Central memory CD8-positive, alpha-beta T cell (primary cell): ENCODE measurements around the gene SLC17A3.

Source experiments
- ATAC-seq: fragments of 150-1000 bp; cut with Tn5 transposase; replicated peaks from 2 replicates; pipeline ENCODE4 v1.10.0; 2022; ENCODE audit warnings: mild to moderate bottlenecking, moderate FRiP score, moderate number of reproducible peaks; ENCODE audit not compliant: poor library complexity, severe bottlenecking; ENCODE audit errors: extremely low read depth
- DNase-seq, 2 donors: peaks; one replicate each; pipeline ENCODE4 v3.0.0; 2021; ENCODE audit warnings: low spot score in 2 of 2
- H3K27ac Mint-ChIP-seq: one replicate; pipeline ENCODE4 v1.8.0; 2022; ENCODE audit warnings: low read depth, mild to moderate bottlenecking, moderate library complexity, mixed read lengths
- H3K27me3 Mint-ChIP-seq: one replicate; pipeline ENCODE4 v1.8.0; 2022; ENCODE audit warnings: mixed read lengths
- H3K36me3 Mint-ChIP-seq: one replicate; pipeline ENCODE4 v1.8.0; 2022; ENCODE audit warnings: mild to moderate bottlenecking, moderate library complexity, mixed read lengths; ENCODE audit not compliant: insufficient read depth
- H3K4me1 Mint-ChIP-seq: one replicate; pipeline ENCODE4 v1.8.0; 2022; ENCODE audit warnings: mixed read lengths
- H3K4me3 Mint-ChIP-seq: one replicate; pipeline ENCODE4 v1.8.0; 2022; ENCODE audit warnings: mild to moderate bottlenecking, moderate library complexity, mixed read lengths
- H3K9me3 Mint-ChIP-seq: one replicate; pipeline ENCODE4 v1.8.0; 2022; ENCODE audit warnings: mixed read lengths

The SLC17A3 gene

DNA sequence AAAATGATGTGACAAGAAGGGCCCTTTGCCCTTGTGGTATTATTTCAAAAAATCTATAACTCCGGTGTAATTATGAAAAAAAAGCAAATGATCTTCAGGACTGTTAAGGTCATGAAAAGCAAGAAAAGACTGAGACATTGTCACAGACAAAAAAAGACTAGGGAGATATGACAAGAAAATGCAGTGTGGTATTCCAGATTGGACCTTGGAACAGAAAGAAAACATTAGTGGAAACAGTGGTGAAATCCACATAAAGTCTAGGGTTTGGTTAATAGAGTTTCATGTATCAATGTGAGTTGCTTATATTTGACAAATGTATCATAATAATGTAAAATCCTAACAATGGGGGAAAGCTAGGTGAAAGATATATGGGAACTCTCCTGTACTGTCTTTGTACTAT, 26.8 kb upstream of the SLC17A3 start:
- H3K27ac Mint-ChIP-seq: no peak overlapping the region
- no peak overlapping the region for H3K4me3 Mint-ChIP-seq
- no peaks in the 10 kb centered on the region for H3K9me3 Mint-ChIP-seq
- H3K27me3 Mint-ChIP-seq: peaks cover 28% of the 10 kb centered on the region
- no peak for ATAC-seq
- H3K36me3 Mint-ChIP-seq: peaks cover 2% of the 10 kb centered on the region
- no peak for DNase-seq
- no peaks in the 10 kb centered on the region for H3K4me1 Mint-ChIP-seq

DNA sequence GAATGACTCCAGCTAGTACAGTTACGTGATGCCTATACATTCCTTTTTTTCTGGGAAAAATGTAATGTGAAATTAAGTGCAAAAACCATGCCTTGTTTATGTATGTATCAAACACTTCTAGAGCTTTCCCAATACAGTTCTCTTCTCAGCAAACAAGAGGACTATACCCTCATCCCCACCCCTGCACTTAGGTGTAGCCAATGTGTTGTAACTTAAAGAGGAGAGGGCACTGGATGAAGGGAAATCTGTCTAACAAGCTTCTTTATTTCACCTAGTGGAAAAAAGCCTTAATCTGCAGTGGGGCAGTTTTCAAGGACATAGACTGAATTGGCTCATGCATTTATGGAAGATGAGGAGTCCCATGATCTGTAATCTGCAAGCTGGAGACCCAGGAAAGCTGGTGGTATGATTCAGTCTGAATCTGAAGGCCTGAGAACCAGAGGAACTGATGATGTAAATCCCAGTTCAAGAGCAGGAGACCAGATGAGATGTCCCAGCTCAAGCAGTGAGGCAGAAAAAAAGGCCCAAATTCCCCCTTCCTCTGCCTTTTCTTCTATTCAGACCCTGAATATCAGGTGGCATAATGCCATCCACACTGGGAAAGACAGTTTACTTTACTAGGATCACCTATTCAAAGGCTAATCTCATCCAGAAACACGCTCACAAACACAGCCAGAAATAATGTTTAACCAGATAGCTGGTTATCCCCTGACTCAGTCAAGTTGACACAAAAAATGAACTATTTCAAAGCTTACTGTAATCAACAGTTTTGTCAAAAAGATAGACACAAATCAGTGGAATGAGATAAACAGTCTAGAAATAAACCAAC, 25.8 kb upstream of the SLC17A3 start:
- Mint-ChIP-seq H3K4me1 (no peaks in the 10 kb centered on the region), H3K36me3 (peaks cover 2% of the 10 kb centered on the region), H3K27ac (no peak overlapping the region), H3K27me3 (peaks cover 20% of the 10 kb centered on the region), H3K4me3 (no peak overlapping the region), H3K9me3 (no peaks in the 10 kb centered on the region)
- no peak for DNase-seq
- ATAC-seq: no peak

DNA sequence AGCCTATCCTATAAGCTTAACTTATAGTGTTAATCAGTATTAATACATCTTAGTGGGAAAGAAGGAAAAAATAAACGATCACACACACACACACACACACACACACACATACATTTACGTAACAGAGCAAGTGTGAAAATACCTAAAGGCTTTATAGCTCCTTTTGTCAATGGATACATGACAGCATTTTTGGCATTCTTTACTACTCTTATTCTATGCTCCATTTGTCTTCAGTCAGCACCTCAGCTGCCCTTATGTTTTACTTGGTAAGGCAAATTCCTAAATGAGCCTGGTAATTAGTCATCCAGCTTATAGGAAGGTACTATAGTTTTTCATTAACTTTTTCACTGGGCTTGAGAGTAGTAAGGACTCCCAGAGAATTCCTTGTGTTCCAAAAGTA, 25.1 kb upstream of the SLC17A3 start:
- H3K27ac Mint-ChIP-seq: no peak overlapping the region
- H3K36me3 Mint-ChIP-seq: peaks cover 2% of the 10 kb centered on the region

DNA sequence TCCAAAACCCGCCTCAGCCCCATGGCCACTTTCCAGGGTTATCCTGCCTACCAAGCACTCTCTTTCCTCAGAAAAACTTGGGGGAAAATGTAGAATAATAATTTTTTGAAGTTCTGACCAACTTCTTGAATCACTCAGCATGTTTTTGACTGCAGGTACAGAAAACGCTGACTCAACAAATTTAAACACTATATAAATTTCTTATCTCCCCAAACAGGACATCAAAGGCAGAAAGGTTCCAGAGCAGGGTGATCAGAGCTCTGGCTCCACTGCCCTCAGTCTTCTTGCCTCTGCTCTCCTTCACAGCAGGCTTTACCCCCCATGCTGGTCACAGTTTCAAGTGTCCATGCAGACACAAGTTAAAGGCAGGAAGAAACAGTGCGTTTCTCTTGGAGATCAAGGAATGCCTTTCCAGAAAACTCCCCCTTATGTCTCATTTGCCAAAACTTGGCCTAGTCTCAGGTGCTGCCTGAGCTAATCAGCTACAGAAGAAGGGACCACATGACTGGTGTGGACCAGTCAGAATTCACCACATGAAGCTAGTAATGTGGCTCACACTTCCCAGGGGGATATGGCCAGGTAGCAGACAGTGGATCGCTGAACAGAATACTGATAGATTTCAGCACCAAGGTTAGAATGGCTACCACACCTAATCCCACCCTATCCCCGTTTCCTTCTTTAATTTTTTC, 24.4 kb upstream of the SLC17A3 start:
- H3K4me1 Mint-ChIP-seq: no peaks in the 10 kb centered on the region
- H3K27me3 Mint-ChIP-seq: peaks cover 9% of the 10 kb centered on the region
- H3K27ac Mint-ChIP-seq: no peak overlapping the region
- H3K36me3 Mint-ChIP-seq: peaks cover 2% of the 10 kb centered on the region
- no peaks in the 10 kb centered on the region for H3K9me3 Mint-ChIP-seq
- DNase-seq (no peak), ATAC-seq (no peak)
- H3K4me3 Mint-ChIP-seq: no peak overlapping the region

More for the DNA sequence above, 25.1 kb upstream of the SLC17A3 start:
- DNase-seq (no peak), ATAC-seq (no peak)
- Mint-ChIP-seq H3K4me3 (no peak overlapping the region), H3K27me3 (peaks cover 14% of the 10 kb centered on the region), H3K4me1 (no peaks in the 10 kb centered on the region), H3K9me3 (no peaks in the 10 kb centered on the region)

DNA sequence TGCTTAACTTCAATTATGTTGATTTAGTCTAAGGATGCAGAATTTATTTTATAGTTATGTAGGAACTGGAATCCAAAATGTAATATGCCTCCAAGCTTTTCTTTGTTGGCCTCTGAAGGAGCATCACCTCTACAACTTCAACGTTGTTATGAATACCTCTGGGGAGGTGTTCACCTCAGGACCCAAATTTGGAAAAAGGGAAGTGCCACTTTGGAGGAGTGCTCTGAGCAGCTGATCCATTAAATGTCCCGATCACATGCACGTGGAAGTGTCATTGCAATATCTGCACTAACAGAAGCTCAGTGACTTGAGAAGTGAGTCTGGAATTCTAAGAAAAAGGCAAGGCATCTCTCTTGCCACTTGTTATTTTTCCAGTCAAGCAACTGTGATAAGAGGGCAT, 22.2 kb upstream of the SLC17A3 start:
- Mint-ChIP-seq H3K9me3 (no peaks in the 10 kb centered on the region), H3K27ac (no peak overlapping the region), H3K27me3 (peaks cover 6% of the 10 kb centered on the region), H3K36me3 (peaks cover 2% of the 10 kb centered on the region), H3K4me3 (no peak overlapping the region), H3K4me1 (no peaks in the 10 kb centered on the region)
- no peak for ATAC-seq
- DNase-seq: no peak

DNA sequence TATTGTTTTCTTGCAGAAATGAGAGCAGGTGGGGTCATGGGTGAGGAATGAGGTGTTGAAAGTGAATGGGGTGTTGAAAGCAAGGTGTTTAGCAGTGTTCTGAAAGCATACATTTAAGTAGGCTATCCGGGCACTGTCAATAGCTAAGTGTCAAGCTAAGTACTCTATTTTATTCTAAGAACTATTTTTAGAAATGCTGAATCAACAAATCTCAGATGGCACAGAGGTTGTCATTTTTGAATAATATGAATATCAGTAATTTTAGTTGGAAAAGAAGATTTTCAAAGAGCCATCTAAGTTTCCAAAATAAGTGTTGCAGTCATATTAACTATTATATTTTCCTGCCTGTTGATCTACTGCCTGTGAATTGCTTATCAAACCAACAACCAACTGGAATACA, 21.7 kb upstream of the SLC17A3 start:
- Mint-ChIP-seq H3K4me1 (no peaks in the 10 kb centered on the region), H3K9me3 (no peaks in the 10 kb centered on the region), H3K27ac (no peak overlapping the region), H3K36me3 (peaks cover 2% of the 10 kb centered on the region), H3K27me3 (peaks cover 8% of the 10 kb centered on the region), H3K4me3 (no peak overlapping the region)
- no peak for ATAC-seq
- no peak for DNase-seq

DNA sequence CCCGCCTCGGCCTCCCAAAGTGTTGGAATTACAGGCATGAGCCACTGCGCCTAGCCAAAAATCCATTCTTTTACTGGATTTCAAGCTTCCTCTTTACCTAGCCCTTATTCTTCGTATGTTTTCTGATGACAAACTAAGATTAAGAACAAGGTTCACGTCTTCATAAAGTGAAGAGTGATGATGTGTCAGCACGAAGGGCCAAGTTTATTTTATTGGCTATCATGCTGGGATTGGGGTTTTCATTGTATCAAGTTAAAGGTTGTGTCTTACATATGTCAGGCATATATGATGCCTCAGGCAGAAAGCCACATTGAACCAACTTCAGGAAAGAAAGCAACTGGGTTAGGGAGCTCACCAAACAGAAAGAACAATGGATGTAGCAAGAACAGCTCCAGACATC, 19.7 kb upstream of the SLC17A3 start:
- H3K36me3 Mint-ChIP-seq: no peaks in the 10 kb centered on the region
- H3K9me3 Mint-ChIP-seq: no peaks in the 10 kb centered on the region
- DNase-seq (no peak), ATAC-seq (no peak)
- H3K27ac Mint-ChIP-seq: no peak overlapping the region
- peaks cover 8% of the 10 kb centered on the region for H3K27me3 Mint-ChIP-seq
- H3K4me1 Mint-ChIP-seq: no peaks in the 10 kb centered on the region
- H3K4me3 Mint-ChIP-seq: no peak overlapping the region

DNA sequence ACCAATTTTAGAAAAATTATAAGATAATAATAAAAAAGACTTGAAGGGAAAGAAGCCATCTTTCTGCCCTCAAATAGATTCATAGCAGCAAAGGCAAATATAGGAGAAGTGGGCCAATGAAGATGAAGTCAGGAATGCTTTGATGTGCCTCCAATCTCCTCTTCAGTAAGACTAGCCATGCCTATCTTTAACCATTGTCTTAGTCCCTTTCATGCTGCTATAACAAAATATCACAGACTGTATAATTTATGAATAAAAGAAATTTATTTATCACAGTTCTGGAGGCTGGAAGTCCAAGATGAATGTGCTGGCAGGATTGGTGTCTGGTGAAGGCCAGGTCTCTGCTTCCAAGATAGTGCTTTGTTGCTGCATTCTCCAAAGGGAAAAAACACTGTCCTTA, 18.8 kb upstream of the SLC17A3 start:
- Mint-ChIP-seq H3K4me1 (no peaks in the 10 kb centered on the region), H3K27ac (no peak overlapping the region)

DNA sequence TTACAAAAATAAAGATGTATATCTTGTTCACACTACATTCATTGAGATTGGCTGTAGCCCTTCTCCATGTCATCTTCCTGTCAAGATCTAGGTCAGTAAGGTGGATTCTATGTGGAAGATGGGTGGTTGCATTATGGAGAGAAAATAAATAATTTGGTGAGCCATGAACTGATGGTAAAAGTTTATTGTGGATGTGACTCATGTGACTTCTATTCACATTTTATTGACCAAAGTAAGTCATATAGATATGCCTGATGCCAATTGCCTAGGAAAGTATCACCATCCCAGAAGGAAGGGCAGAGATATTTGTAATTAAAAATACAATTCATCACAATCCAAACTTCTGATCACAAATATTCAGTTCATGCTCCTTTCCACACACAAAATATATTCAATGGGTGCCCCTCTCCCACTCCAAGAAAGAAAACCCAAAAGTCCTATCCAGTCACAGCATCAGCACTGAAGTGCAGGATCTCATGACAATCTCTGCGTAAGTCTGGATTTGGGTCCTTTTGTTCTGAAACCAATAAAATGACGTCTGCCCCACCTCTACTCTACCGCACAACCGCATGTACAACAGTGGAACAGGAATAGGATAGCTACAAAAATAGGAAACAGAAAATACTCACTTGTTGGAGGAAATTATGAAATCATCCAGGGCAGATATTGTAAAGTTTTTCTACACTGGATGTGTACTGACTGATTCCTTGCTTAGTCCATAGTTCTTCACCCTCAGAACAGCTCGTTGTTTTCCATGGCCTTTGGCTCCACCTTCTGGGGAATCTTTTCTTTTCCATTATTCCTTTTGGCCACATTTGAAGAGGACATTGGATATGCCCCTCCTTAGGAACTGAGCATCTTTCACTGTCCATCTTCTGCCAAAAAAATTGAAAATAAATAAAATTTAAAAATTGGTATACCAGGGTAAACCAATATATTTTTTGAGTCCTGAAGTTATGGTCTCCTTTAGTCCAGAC, 16.1 kb upstream of the SLC17A3 start:
- no peak for ATAC-seq

More for the DNA sequence above, 18.8 kb upstream of the SLC17A3 start:
- Mint-ChIP-seq H3K27me3 (peaks cover 8% of the 10 kb centered on the region), H3K4me3 (no peak overlapping the region), H3K9me3 (no peaks in the 10 kb centered on the region), H3K36me3 (no peaks in the 10 kb centered on the region)
- DNase-seq (no peak), ATAC-seq (no peak)

DNA sequence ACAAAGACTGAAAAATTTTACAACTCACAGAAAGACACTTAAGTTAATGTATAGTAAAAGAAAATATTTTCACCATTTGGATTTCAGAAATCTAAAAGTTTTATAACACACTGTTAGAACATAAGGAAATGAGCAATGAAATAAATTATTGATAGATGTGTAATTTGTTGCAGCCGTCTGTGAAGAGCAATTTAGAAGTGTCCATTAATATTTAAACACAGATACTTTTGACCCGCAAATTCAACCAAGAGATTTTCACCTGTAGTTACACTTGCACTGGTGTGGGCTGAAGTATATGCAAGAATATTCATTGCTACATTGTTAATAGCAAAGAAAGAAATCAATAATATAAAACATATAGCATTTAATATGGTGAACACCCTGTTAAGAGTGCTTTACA, 14.6 kb upstream of the SLC17A3 start:
- H3K9me3 Mint-ChIP-seq: no peaks in the 10 kb centered on the region
- H3K4me3 Mint-ChIP-seq: no peak overlapping the region
- H3K27ac Mint-ChIP-seq: no peak overlapping the region
- no peaks in the 10 kb centered on the region for H3K36me3 Mint-ChIP-seq
- H3K27me3 Mint-ChIP-seq: peaks cover 14% of the 10 kb centered on the region
- ATAC-seq (no peak), DNase-seq (no peak)
- no peaks in the 10 kb centered on the region for H3K4me1 Mint-ChIP-seq

More for the DNA sequence above, 16.1 kb upstream of the SLC17A3 start:
- Mint-ChIP-seq H3K27ac (no peak overlapping the region), H3K9me3 (no peaks in the 10 kb centered on the region), H3K36me3 (no peaks in the 10 kb centered on the region), H3K4me1 (no peaks in the 10 kb centered on the region), H3K27me3 (peaks cover 14% of the 10 kb centered on the region), H3K4me3 (no peak overlapping the region)
- no peak for DNase-seq

DNA sequence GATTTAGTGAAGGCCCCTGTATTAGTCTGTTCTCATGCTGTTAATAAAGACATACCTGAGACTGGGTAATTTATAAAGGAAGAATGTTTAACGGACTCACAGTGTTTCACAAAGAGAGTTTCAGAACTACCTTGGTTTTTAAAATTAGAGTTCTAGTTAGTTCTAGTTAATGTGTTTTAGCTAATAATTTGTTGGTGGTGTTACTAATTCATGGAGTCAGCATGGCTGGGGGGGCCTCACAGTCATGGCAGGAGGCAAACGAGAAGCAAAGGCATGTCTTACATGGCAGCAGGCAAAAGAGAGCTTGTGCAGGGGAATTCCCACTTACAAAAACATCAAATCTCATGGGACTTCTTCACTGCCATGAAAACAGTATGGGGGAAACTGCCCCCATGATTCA, 12.0 kb upstream of the SLC17A3 start:
- H3K4me3 Mint-ChIP-seq: no peak overlapping the region
- ATAC-seq: no peak
- H3K27me3 Mint-ChIP-seq: peaks cover 6% of the 10 kb centered on the region
- no peaks in the 10 kb centered on the region for H3K4me1 Mint-ChIP-seq
- H3K36me3 Mint-ChIP-seq: no peaks in the 10 kb centered on the region
- no peak overlapping the region for H3K27ac Mint-ChIP-seq
- DNase-seq: no peak
- no peaks in the 10 kb centered on the region for H3K9me3 Mint-ChIP-seq

DNA sequence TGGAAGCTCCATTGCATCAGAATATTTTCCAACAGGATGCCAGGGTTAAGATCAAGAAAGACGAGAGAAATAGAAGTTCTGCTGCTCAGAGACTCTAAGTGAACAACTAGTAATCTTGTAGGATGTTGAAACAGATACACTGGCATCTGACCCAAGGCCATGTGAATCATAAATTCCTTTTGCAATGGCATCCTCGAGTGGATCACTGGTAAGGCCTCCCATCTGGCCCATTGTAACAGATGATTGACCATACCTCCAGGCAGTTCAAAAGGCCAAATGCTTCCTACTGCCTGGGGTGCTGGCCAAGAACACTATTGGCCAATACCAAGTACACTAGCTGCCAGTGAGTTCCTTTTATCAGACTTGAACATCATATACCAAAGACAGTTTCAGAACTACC, 9.9 kb upstream of the SLC17A3 start:
- Mint-ChIP-seq H3K36me3 (no peaks in the 10 kb centered on the region), H3K4me3 (no peak overlapping the region), H3K9me3 (no peaks in the 10 kb centered on the region), H3K4me1 (no peaks in the 10 kb centered on the region), H3K27ac (no peak overlapping the region), H3K27me3 (peaks cover 6% of the 10 kb centered on the region)
- no peak for ATAC-seq
- no peak for DNase-seq
